Measurements from ENCODE around the gene TRAFD1.

DNA sequence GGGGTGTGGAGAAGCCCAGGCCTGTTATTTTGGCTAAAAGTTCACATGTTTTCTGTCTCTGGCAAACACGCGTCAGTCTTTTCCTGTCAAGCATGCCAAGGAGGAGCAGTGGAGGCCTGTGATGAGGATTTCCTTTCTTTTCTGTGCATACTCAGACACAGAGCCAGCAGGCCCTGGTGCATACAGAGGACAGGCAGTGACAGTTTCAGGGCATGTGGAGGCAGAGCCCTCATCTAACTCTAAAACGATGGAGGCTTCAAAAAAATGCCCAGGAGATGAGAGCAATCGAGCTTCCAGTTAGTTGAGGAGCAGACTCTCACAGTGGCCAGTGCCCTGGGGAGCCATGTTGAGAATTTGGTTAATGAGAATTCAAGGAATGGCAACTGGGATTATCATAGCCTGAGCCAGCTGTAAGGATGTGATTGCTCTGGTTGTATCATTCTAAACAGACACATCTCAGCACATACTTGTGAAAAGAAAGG, 66.5 kb downstream of the TRAFD1 start:
- TF ChIP-seq POLR2A (IDR thresholded peaks at IDR 0.05) = no peak
- TF ChIP-seq, protein P1, sequence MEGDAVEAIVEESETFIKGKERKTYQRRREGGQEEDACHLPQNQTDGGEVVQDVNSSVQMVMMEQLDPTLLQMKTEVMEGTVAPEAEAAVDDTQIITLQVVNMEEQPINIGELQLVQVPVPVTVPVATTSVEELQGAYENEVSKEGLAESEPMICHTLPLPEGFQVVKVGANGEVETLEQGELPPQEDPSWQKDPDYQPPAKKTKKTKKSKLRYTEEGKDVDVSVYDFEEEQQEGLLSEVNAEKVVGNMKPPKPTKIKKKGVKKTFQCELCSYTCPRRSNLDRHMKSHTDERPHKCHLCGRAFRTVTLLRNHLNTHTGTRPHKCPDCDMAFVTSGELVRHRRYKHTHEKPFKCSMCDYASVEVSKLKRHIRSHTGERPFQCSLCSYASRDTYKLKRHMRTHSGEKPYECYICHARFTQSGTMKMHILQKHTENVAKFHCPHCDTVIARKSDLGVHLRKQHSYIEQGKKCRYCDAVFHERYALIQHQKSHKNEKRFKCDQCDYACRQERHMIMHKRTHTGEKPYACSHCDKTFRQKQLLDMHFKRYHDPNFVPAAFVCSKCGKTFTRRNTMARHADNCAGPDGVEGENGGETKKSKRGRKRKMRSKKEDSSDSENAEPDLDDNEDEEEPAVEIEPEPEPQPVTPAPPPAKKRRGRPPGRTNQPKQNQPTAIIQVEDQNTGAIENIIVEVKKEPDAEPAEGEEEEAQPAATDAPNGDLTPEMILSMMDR (IDR thresholded peaks at IDR 0.05) = no peak
